RPMI7951 (cell line): ENCODE measurements around the gene MAD1L1. TPM values are rescaled to one million over a fixed set of nuclear protein-coding genes. Genes with fewer than 3 reads are reported as not detected.

Experiments used
- DNase-seq: peaks from one replicate; pipeline ENCODE4 v3.0.0-alpha.2; 2012; ENCODE audit warnings: low read depth
- total RNA-seq: library from RNA; depleted of rRNA; stranded (reverse); fragments of >200 nt; shearing (Covaris generic); gene quantifications from 2 replicates; pipeline ENCODE4 v1.2.3, GENCODE V29; 2014

MAD1L1 gene
- total RNA-seq, 1 experiment from 2014 or later, result 133 TPM

DNA sequence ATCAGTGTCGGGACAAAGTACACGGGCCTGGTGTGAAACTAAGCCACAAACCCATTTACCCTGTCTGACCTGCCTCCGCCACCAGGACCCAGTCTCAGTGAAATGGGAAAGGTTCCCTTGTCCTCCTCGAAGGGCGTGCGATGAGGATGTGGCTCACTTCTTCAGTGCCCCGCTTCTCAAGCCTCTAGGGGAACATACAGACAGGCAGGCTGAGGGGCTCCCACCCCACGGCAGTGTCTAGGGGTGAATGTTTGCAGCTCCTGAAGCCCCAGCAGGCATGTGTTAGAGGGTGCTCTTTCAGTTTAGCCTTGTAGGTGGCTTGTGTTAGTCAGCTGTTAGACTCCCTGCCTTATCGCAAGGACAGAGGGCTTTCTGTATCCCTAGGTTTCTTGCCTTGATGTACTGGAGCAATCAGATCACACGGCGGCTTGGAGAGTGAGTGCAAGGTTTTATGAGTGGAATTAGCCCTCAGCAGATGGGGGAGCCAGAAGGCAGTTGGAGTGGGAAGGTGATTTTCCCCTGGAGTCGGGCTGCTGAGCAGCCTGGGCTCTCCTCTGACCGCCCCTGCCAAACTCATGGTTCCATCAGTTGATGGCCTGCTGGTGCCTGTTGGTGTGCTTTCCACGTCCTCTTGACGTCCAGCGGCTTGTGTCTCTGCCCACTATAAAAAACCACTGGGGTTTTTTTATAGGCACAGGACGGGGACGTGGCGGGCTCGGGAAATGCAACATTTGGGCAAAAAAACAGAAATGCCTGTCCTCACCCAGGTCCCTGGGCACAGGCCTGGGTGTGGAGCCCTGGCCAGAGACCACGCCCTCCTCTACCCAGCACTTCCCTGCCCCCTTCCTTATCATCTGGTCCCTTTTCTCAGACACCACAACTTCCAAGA is 10.0 kb upstream of the MAD1L1 start:
- DNase-seq, result peak; percentile 63

- peak; percentile 81 for DNase-seq
Measured at GRCh38 chr7:2241580-2242540, 9.1 kb upstream of the MAD1L1 start, which contains the start of the genes MRM2 and NUDT1. MRM2 (minus strand) TSS chr7:2242205; CDS start chr7:2242169, 36 bp downstream. NUDT1 (plus strand) TSS chr7:2242226; CDS start chr7:2244575, 2,349 bp downstream.

DNA sequence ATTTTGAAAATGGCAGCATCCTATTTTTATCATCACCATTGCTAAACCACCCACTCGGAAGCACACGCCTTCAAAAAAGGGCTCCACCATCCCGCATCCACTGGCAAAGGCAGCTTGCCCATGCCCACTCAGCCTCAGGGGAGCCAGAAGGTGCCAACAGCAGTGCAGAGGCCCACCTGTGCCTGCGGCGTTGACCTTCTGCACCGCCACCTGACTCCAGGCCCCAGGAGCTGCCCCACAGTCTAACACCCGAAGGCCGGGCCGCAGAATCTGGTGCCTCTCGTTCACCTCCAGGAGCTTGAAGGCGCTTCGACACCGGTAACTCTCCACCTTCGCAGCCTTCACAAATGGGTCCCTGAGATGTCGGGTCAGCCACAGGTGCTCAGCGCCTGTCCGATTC is 6.5 kb upstream of the MAD1L1 start:
- no peak for DNase-seq

DNA sequence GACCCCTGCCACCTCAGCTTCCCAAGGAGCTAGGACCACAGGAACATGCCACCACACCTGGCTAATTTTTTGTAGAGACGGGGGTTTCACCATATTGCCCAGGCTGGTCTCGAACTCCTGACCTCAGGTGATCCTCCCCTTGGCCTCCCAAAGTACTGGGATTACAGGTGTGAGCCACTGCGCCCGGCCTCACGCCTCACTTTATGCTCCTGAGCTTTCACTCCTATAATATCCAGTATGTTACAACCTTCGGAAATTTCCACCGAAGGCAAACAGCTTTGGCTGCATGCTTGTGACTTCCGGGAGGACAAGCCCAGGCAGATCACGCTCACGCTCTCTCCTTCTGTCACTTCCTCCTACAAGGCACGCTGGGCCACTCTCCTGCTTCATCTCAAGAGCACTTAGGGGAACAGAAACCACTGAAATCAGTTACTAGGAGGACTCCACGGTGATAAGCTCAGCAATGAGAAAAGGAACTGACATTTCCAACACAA is 4.4 kb upstream of the MAD1L1 start:
- DNase-seq, result no peak

DNA sequence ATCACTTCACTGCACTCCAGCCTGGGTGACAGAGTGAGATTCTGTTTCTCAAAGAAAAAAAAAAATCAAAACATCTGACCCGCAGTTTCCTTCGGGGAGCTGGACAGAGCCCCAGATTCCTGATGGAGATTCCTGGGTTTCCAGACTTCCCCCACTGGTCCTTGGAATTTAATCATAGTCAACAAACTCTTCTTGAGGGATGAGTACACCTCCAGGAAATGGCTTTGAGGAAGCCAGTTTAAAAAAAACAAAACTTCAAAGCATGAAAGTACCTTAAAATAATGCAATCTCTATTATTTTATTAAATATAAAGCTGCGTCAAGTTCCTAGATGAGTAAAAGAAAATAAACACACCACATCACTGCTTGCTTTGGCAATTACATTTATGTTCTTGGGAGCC is 1.2 kb upstream of the MAD1L1 start:
- no peak for DNase-seq

- DNase-seq, result peak; percentile 34
Measured at GRCh38 chr7:2231992-2232765, 566 bp downstream of the MAD1L1 start.

DNA sequence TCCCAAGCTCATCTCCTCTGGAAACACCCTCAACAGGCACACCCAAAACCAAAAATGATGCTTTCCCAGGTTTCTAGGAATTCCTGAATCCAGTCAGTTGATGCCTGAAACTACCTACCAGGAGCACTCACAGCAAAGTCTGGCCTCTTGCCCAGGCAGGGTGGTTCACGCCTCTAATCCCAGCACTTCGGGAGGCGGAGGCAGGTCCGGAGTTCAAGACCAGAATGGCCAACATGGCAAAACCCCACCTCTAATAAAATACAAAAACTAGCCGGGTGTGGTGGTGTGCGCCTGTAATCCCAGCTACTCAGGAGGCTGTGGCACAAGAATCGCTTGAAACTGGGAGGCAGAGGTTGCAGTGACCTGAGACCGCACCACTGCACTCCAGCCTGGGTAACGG is 1.9 kb downstream of the MAD1L1 start:
- no peak for DNase-seq

GRCh38 chr7:2230226-2230625 is 2.5 kb downstream of the MAD1L1 start:
- no peak for DNase-seq

DNA sequence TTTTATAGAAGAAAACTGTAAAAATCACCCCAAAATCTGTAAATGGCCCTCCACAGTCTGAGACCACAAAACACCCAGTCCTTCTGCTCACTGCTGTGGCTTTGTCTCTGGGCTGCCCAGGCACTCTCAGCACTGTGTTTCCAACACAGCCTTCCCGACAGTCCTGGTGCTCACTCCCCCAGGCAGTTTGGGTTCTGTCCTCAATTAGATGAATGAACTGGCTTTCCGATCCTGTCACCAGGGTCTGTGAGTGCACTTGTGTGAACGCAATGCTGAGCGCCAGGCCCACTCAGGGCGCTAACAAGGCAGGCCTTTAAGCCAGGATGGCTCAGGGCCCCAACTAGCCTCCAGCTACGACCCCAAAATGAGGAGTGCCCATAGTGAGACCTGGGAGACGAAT is 3.3 kb downstream of the MAD1L1 start:
- no peak for DNase-seq

DNA sequence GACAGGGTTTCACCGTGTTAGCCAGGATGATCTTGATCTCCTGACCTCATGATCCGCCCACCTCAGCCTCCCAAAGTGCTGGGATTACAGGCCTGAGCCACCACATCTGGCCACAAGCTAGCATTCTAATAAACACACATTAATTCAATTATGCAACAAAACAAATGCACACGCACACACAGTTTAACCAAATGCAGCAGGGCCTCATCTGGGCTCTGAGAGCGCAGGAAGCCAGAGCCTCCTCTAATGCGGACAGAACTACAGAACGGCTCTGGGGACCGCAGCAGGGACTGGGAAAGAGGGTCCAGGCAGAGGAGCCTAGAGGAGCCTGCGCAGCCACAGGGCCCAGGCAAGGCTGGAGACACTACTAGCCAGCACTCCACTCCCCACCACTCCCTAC is 3.8 kb downstream of the MAD1L1 start:
- no peak for DNase-seq

GRCh38 chr7:2227699-2228098 is 5.0 kb downstream of the MAD1L1 start:
- DNase-seq, result no peak

DNA sequence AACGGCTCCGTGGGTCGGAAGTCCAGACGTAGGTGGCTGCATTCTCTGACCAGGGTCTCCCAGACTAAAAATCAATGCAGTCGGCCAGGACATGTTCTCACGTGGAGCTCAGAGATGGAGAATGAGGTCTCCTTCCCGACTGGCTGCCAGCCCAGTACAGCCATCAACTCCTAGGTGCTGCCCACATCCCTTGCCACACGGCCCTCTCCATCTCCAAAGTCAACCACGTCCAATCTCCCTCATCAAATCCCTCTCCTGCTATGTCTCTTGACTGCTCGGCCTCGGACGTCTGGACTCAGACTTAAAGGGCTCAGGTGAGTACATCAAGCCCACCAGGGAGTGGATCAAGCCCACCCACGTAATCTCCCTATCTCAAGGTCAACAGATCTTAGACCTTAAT is 6.9 kb downstream of the MAD1L1 start:
- no peak for DNase-seq

- no peak for DNase-seq
Measured at GRCh38 chr7:2225336-2225735, 7.4 kb downstream of the MAD1L1 start.

DNA sequence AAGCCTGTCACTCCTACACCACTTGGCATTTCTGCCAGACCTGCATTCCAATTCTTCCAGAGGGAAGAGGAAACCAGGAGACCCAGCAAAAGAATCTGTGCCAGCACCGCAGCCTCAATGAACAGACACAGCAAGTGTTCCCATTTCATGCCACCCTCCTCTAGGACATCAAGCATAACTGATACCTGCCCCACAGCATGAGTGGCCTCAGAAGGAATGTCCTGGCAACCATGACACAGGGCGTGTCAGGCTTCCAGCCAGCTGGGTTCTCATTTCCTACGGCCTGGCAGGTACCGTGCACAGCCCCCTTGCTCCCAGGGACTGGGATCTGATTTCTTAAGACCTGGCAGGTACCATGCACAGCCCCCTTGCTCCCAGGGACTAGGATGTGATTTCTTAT is 7.8 kb downstream of the MAD1L1 start:
- no peak for DNase-seq

DNA sequence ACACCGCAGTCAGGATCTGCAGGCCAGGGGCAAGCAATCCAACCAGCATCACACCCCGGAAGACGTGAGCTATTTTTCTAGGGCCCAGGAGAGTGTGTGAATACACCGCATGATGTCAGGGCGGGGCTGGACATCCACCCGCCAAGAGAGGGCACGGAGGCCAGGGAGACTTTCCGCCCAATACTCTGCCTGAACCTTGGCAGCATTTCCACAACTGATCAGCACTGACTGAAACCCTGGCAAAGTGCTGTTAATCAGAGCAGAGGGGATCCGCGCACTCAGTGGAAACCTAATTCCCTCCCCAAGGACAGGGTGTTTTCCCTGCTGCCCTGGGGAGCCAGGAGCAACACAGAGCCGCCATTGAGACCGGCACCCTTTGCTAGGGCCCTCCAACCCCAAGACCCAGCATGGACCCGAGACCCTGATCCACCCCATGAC is 8.2 kb downstream of the MAD1L1 start:
- DNase-seq, result no peak

GRCh38 chr7:2223321-2223720 is 9.4 kb downstream of the MAD1L1 start:
- no peak for DNase-seq

DNA sequence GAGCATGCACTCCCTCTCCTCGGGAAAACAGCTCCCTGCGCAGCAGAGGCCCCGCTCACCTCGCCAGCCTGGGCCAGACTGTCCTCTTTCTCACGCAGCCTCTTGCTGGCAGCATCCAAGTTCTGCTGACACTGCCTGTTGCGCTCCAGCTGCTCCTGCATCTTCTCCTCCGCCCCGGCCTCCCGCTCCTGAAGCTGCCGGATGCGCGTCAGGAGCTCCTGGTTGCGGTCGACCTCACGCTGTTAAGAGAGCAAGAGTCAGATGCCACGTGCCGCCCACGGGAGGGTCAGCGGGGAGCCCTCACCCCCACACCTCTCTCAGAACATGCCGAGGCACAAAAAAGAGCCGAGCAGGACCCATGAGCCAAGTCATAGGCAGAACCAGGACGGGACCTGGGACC is 10.2 kb downstream of the MAD1L1 start:
- DNase-seq, result no peak

DNA sequence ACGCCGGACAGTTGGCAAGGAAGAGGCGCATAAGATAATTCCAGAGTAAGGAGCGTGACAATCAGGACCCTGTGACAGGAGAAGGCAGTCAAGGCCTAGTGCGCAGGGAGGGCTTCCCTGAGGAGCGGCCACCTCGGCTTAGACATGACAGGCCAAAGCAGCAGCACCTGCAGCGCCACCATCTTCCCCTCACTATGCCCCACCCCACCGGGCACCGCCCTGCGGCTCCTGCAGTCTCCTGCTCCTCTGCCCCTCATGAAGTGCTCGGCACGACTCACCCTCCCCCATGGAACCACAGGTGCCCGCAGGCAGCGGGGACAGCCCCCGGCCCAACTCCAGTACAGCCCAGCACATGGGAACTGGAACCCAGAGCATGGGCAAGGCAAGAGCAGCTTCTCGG is 11.8 kb downstream of the MAD1L1 start:
- no peak for DNase-seq

DNA sequence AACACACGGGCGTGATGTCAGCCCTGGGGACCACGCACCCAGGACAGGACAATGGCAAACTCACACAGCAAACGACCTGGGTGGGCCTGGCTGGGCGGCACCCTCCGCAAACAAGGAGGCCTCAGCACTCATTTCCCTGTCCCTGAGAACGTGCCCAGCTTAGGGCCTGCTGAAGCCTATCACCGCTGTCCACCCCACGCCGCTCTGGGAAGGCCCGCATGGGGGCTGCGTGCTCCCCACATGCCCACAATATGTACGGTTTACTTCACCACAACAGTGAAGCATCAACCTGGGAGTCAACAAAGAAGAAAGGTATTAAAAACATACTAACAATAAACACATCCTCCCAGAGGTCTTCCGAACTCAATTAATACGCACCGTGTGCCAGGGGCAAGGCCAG is 12.2 kb downstream of the MAD1L1 start:
- no peak for DNase-seq

DNA sequence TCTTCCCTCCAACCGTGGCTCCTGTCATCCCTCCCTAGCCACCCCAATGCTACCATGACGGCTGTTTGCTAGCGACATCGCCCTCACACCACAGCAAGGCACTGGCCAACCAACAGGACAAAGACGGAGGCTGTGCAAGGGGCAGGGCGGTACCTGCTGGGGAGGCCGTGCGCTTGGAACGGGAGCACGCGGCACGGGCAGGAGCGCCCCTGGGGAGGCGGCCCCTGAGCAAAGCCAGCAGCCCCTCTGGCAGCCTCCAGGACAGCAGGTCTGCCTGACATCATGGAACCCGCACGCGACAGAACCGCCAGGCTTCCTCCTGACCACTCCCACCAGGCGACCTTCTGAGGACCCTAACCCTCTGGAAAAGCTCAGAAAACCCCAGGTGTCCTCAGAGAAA is 12.7 kb downstream of the MAD1L1 start:
- no peak for DNase-seq

DNA sequence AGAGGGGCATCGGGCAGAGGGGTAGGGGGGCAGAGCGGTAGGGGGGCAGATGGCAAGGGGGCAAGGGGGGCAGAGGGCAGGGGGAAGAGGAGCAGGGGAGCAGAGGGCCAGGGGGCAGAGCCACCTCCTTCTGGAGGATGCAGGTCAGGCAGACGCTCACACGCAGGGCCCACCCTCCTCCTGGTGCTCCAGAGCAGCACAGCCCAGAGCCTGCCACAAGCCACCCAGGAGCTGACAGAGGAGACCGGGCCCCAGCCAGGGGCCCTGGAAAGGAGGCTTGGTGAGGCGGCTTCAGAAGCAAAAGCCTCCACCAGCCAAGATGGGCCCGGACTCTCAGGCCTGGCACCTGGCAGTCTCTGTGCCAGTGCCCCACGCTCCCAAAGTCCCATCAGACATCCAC is 13.1 kb downstream of the MAD1L1 start:
- no peak for DNase-seq

DNA sequence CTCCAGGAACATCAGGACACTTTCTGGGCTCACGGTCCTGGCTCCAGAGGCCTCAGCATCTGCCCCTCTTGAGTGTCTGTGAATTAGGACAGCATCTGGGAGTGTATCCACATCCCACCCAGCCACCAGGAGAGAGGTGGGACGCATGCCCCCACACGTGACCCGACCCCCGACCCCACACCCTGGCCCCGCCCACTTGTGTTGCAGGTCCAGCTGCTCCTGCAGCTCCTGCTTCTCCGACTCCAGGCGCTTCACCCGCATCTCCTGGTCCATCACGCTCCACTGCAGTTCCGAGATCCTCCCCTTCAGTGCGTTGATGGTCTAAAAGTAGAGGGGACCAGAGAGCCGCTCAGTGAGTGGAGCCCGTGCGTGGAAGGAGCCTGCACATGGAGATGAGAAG is 13.6 kb downstream of the MAD1L1 start:
- DNase-seq, result no peak
